SJCRH30 (cell line): ENCODE data around the gene MCM3AP. TPM values are rescaled to one million over a fixed set of nuclear protein-coding genes. Genes with fewer than 3 reads are reported as not detected.

Experiments used
- DNase-seq, 2 experiments: peaks; one replicate each; pipeline ENCODE4 v3.0.0-alpha.2; 2015 to 2020
- H3K27ac ChIP-seq: fragments of 250-450 bp; sonication (Bioruptor Pico); 2 replicates; pipeline ENCODE4 v1.5.1; 2020; ENCODE audit warnings: mild to moderate bottlenecking, moderate library complexity
- H3K27me3 ChIP-seq: fragments of 250-450 bp; sonication (Bioruptor Pico); 2 replicates; pipeline ENCODE4 v1.5.1; 2020; ENCODE audit warnings: mild to moderate bottlenecking, moderate library complexity
- H3K36me3 ChIP-seq: fragments of 250-450 bp; sonication (Bioruptor Pico); 2 replicates; pipeline ENCODE4 v1.5.1; 2020; ENCODE audit warnings: mild to moderate bottlenecking, moderate library complexity
- H3K4me1 ChIP-seq: fragments of 250-450 bp; sonication (Bioruptor Pico); 2 replicates; pipeline ENCODE4 v1.5.1; 2020; ENCODE audit warnings: mild to moderate bottlenecking, moderate library complexity
- H3K4me3 ChIP-seq: fragments of 250-450 bp; sonication (Bioruptor Pico); 2 replicates; pipeline ENCODE4 v1.5.1; 2020; ENCODE audit warnings: mild to moderate bottlenecking, moderate library complexity
- H3K9me3 ChIP-seq: fragments of 250-450 bp; sonication (Bioruptor Pico); replicated peaks from 2 replicates; pipeline ENCODE4 v1.5.1; 2020; ENCODE audit warnings: mild to moderate bottlenecking, moderate library complexity
- total RNA-seq: library from RNA; depleted of rRNA; stranded (reverse); fragments of >200 nt; shearing (Covaris generic); gene quantifications from 2 replicates; pipeline ENCODE4 v1.2.3, GENCODE V29; 2014; rRNA removed

MCM3AP gene
- total RNA-seq, 1 experiment from 2014 or later: 49.2 TPM

DNA sequence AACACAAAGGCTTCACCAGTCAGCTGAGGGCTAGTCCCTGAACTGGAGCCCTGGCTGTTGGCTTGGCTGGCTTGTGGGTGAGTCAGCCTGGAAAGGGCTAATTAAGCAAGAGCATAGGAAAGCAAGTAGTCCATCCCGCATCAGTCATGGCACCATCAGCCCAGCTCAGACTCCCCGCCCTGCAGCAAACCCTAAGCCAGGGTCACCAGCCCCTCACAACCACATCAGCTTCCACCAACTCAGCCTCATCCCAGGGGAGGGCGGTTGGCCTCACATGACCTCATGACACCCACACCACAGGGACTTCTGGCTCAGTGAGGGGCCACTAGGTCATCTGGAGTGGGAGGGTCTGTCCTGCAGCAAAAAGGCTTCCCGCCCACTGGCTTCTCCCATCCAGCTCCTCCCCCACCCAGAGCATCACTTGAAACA lies 94.1 kb downstream of the MCM3AP start:
- Histone ChIP-seq H3K4me1 (peaks cover 17% of the 10 kb centered on the region), H3K27ac (no peak overlapping the region), H3K4me3 (no peak overlapping the region), H3K27me3 (no peaks in the 10 kb centered on the region), H3K36me3 (peaks cover 12% of the 10 kb centered on the region; the same call in 1 of the 2 replicates), H3K9me3 (no peaks in the 10 kb centered on the region)
- DNase-seq: no peak

DNA sequence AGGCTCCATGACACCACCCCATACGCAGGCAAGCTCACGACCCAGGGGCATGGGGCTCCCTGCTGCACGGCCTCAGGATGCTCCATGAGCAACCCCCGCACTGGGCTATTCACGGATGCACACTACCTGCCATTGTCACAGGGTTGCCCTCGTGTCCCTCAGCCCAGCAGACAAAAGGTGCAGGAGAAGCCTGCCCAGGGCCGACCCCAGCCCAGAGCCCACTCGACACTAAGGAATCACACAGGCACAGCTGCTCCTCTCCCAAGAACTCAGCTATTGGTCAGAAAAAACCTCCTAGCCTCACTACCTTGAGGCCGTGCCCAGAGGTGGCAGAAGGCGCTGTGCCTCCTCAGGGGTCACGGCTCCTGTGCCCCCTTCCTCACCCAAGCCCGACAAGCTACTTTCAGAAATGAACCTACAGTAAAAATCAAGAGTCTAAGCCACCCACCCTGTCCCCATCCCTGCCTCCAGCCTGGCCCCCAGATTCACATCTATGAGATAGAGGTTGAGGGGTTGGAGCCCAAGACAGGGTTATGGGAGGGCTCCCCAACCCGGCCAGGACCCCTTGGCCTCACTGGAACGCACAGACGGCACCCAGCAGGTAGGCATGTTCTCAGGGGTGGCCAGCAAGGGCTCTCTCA lies 94.8 kb downstream of the MCM3AP start:
- H3K4me3 ChIP-seq: no peak overlapping the region
- no peaks in the 10 kb centered on the region for H3K9me3 ChIP-seq
- no peaks in the 10 kb centered on the region for H3K27me3 ChIP-seq
- peaks cover 12% of the 10 kb centered on the region; the same call in 1 of the 2 replicates for H3K36me3 ChIP-seq
- no peak overlapping the region for H3K27ac ChIP-seq
- DNase-seq: no peak
- peaks cover 17% of the 10 kb centered on the region for H3K4me1 ChIP-seq

DNA sequence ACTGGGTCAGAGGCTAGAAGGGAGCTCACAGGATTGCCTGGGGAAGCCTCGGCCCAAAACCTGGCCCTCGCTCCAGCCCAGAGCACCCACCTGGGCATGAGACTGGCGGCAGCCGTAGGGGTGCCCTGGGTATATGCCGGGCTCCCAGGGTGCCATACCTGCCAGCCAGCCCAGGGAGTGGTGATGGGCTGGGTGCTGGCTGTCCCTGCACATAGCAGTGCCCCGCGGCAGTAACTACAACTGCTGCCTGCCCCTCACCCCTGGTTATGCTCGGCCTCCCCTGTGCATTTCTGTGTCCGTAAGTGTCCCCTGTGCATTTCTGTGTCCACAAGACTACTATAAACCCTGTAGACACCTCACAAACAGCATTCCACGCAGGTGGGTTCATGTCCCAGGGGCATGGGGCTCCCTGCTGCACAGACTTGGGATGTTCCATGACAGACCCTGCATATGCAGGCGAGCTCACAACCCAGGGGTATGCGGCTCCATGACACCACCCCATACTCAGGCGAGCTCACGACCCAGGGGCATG lies 95.4 kb downstream of the MCM3AP start:
- Histone ChIP-seq H3K4me1 (peaks cover 17% of the 10 kb centered on the region), H3K27me3 (no peaks in the 10 kb centered on the region), H3K4me3 (no peak overlapping the region), H3K27ac (no peak overlapping the region), H3K36me3 (peaks cover 12% of the 10 kb centered on the region; the same call in 1 of the 2 replicates), H3K9me3 (no peaks in the 10 kb centered on the region)
- no peak for DNase-seq

DNA sequence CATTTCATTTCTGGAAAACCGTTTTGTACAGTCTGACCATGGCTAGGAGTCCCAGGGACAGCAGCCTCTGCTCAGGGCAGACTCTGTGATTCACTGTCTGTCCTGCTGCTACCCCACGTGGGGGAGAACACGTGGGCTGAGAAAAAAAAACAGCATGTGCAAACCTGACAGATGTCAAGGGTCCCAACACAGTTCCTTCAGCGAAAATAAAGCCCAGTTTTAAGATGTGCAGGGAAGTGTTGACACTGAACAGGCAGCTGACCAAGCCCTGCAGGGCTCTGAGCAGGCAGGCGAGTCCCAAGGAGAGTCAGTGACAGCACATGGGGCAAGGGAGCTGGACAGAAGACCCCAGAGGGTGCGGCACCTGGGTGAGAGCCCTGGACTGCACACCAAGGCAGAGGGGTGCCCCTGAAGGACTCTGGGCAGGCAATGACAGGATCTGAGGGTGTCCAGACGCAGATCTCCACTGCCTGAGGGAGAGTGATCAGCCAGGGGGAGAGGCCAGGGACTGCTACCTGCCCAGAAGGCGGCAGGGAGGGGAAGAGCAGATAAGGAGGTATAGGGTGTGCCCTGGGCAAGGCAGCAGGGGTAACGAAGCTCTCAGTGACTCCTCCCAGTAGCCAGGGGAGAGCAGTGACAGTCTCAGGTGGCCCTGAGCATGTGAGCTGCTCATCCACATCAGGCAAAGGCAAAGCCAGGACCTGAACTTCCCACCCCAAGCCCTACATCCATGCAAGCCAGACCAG lies 96.0 kb downstream of the MCM3AP start:
- Histone ChIP-seq H3K4me3 (no peak overlapping the region), H3K36me3 (peaks cover 7% of the 10 kb centered on the region; the same call in 1 of the 2 replicates), H3K27ac (0 out of 2 replicates have a peak overlapping the region, but pooled peaks have one; percentile 54), H3K9me3 (no peaks in the 10 kb centered on the region), H3K4me1 (peaks cover 17% of the 10 kb centered on the region), H3K27me3 (no peaks in the 10 kb centered on the region)
- DNase-seq: no peak

DNA sequence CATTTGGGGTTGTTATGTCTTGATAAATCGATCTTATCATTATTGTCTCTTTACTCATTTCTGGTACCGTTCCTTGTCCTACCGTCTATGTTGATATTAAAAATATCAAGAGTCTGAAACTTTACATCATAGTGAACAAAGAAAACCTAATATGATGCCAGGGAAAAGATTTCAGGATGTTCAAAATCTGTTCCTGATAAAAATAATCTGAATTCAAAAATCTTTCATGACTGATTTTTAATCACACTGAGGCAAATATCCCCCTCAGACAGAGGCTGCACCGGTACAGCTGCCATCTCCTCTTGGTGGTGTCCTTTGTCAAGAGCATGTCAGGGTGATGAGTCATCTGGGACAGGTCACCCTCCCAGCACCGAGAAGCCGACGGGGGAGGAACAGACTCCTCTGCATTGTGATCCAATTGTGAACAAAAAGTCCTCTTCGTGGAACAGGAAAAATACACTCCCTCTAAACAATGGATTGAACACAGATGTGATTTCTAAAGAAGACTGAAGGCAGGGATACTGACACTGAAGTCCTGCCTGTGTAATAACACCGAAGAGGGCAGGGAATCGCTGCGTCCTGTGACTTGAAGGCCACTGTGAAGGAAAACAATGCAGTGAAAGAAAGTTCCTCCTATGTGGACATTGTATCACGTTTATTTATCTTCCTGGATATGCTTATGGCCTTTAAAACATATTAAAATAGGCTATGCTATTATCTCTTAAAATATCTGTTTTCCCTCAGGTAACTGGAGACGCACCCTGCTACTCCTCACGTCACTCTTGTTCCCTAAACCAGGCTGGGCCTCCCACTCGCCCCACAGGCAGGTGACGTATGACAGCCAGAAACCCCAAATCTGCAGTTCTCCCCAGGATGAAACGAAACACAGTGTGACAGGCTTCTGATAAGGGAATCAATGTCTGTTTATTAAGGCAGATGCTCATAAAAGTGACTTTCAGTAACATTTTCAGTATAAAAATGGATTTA lies 96.9 kb downstream of the MCM3AP start:
- H3K9me3 ChIP-seq: no peaks in the 10 kb centered on the region
- no peaks in the 10 kb centered on the region; the same call in 1 of the 2 replicates for H3K36me3 ChIP-seq
- H3K27me3 ChIP-seq: no peaks in the 10 kb centered on the region
- H3K4me1 ChIP-seq: peaks cover 17% of the 10 kb centered on the region
- H3K4me3 ChIP-seq: no peak overlapping the region
- peak overlapping the region; percentile 54 for H3K27ac ChIP-seq
- DNase-seq: peak; percentile 67 to 72

DNA sequence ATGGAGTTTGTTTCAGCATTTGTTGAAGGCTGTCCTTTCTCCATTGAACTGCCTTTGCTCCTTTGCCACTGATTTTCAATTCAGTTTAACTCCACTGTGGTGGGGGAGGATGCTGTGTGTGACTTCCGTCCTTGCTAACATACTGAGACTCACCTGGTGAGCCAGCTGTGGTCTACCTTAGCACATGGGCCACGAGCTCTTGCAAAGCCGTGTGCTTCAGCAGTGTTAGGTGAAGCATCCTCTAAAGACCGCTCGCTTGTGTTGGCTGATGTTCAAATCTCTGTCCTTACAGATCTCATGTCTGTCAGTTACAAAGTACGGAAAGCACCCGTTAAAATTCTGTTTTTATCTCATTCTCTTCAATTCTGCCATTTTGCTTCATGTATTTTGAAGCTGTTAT lies 97.6 kb downstream of the MCM3AP start:
- H3K9me3 ChIP-seq: no peaks in the 10 kb centered on the region
- DNase-seq: no peak
- peaks cover 17% of the 10 kb centered on the region for H3K4me1 ChIP-seq
- H3K36me3 ChIP-seq: no peaks in the 10 kb centered on the region; the same call in 1 of the 2 replicates
- H3K4me3 ChIP-seq: no peak overlapping the region
- H3K27ac ChIP-seq: peak overlapping the region; percentile 54; the same call in 1 of the 2 replicates
- H3K27me3 ChIP-seq: no peaks in the 10 kb centered on the region

DNA sequence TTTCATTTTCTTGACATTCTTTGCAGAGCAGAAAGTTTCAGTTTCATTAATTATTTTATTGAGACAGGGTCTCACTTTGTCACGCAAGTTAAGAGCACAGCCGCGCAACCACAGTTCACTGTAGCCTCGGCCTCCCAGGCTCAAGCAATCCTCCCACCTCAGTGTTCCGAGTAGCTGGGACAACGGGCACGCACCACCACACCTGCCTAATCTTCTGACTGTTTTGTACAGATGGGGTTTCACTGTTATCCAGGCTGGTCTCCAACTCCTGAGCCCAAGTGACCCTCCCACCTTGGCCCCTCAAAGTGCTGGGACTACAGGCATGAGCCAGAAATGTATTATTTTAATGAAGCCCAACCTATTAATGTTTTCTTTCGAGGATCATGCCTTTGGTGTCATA lies 98.2 kb downstream of the MCM3AP start:
- no peaks in the 10 kb centered on the region; the same call in 1 of the 2 replicates for H3K36me3 ChIP-seq
- no peaks in the 10 kb centered on the region for H3K27me3 ChIP-seq
- H3K27ac ChIP-seq: no peak overlapping the region
- no peaks in the 10 kb centered on the region for H3K9me3 ChIP-seq
- DNase-seq: no peak
- H3K4me3 ChIP-seq: no peak overlapping the region
- H3K4me1 ChIP-seq: peaks cover 17% of the 10 kb centered on the region

DNA sequence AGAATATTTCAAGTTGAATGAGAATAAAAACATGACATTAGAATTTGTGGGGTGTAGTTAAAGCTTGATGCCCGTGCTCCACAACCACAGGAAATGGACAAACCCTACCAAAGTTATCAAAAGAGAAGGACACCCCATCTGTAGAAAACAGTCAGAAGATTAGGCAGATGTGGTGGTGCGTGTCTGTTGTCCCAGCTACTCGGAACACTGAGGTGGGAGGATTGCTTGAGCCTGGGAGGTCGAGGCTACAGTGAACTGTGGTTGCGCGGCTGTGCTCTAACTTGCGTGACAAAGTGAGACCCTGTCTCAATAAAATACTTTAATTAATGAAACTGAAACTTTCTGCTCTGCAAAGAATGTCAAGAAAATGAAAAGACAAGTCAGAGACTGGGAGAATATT lies 99.7 kb downstream of the MCM3AP start:
- no peak for DNase-seq
- Histone ChIP-seq H3K4me1 (peaks cover 17% of the 10 kb centered on the region), H3K4me3 (peak overlapping the region; percentile 100), H3K27me3 (no peaks in the 10 kb centered on the region), H3K9me3 (no peaks in the 10 kb centered on the region), H3K27ac (peak overlapping the region; percentile 75; the same call in 1 of the 2 replicates), H3K36me3 (no peaks in the 10 kb centered on the region; the same call in 1 of the 2 replicates)

Other genes starting within 250 kb of the MCM3AP start
- gene COL6A2, start 187.5 kb downstream of the MCM3AP start, total RNA-seq: 1.1 TPM in 2 replicates
- gene FTCD, start 130.0 kb downstream of the MCM3AP start, total RNA-seq: not detected in 2 replicates
- 22.3 and 27.5 TPM in 2 replicates for gene SPATC1L, start 101.2 kb downstream of the MCM3AP start, total RNA-seq
- gene LSS, start 56.8 kb downstream of the MCM3AP start, total RNA-seq: 30.6 and 41.3 TPM in 2 replicates
- gene YBEY, start 731 bp upstream of the MCM3AP start, total RNA-seq: 16.1 and 16.4 TPM in 2 replicates
- gene C21orf58, start 38.3 kb upstream of the MCM3AP start, total RNA-seq: 33.0 and 40.7 TPM in 2 replicates
- 21.7 and 35.7 TPM in 2 replicates for gene PCNT, start 38.5 kb upstream of the MCM3AP start, total RNA-seq
- 22.4 and 27.0 TPM in 2 replicates for gene DIP2A, start 173.3 kb upstream of the MCM3AP start, total RNA-seq